ENCODE results near the gene GPC5.
"Not testable (repeated sequence)": the region's sequence is repeated elsewhere in the genome, so short reads cannot be mapped to it uniquely, and the experiment has no call there.

Gene GPC5

GRCh38 chr13:92512852-92513251 lies 1114.4 kb downstream of the GPC5 start:
- Histone ChIP-seq H3K9ac (ENCODE audit: insufficient read length, low read depth) (no peak overlapping the region), H3K4me1 (ENCODE audit: insufficient read depth, insufficient read length) (no peaks in the 10 kb centered on the region), H3K36me3 (ENCODE audit: insufficient read depth, insufficient read length, low read length) (no peaks in the 10 kb centered on the region), H3K27me3 (ENCODE audit: insufficient read depth, insufficient read length) (no peaks in the 10 kb centered on the region), H3K9me3 (ENCODE audit: insufficient read depth, low read length) (no peaks in the 10 kb centered on the region), H3K4me3 (ENCODE audit: insufficient read length, low read depth) (no peak overlapping the region)
- DNase-seq (ENCODE audit: low read depth, low spot score): no peak
- TF ChIP-seq ZNF274 (IDR thresholded peaks at IDR 0.05; ENCODE audit: low read depth, low read length): no peak
- no peak for TF ChIP-seq SUZ12 (IDR thresholded peaks at IDR 0.05; ENCODE audit: extremely low read depth, insufficient read depth, insufficient read length)
- no peak for TF ChIP-seq YY1 (IDR thresholded peaks at IDR 0.05; ENCODE audit: insufficient read depth, insufficient read length)

DNA sequence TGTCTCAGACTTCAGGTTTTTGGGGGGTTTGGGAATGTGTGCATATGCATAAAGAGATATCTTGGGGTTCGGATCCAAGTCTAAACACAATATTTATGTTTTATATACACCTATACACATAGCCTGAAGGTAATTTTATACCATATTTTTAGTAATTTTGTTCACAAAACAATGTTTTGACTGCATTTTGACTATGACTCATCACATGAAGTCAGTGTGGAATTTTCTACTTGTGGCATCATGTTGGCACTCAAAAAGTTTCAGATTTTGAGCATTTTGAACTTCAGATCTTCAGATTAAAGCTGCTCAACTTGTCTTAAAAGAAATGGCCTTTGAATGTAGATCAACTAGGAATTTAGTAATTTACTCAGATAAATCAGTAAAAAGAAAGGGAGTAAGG lies 1115.3 kb downstream of the GPC5 start:
- Histone ChIP-seq H3K4me1 (ENCODE audit: insufficient read depth, insufficient read length) (no peaks in the 10 kb centered on the region), H3K4me3 (ENCODE audit: insufficient read length, low read depth) (no peak overlapping the region), H3K9me3 (ENCODE audit: insufficient read depth, low read length) (no peaks in the 10 kb centered on the region), H3K9ac (ENCODE audit: insufficient read length, low read depth) (no peak overlapping the region), H3K36me3 (ENCODE audit: insufficient read depth, insufficient read length, low read length) (no peaks in the 10 kb centered on the region), H3K27me3 (ENCODE audit: insufficient read depth, insufficient read length) (no peaks in the 10 kb centered on the region)
- TF ChIP-seq SUZ12 (IDR thresholded peaks at IDR 0.05; ENCODE audit: extremely low read depth, insufficient read depth, insufficient read length) (no peak), ZNF274 (IDR thresholded peaks at IDR 0.05; ENCODE audit: low read depth, low read length) (no peak), YY1 (IDR thresholded peaks at IDR 0.05; ENCODE audit: insufficient read depth, insufficient read length) (no peak)
- no peak for DNase-seq (ENCODE audit: low read depth, low spot score)

GRCh38 chr13:92514420-92515125 lies 1116.2 kb downstream of the GPC5 start:
- H3K4me3 ChIP-seq (ENCODE audit: insufficient read length, low read depth): no peak overlapping the region
- H3K9me3 ChIP-seq (ENCODE audit: insufficient read depth, low read length): no peaks in the 10 kb centered on the region
- H3K36me3 ChIP-seq (ENCODE audit: insufficient read depth, insufficient read length, low read length): no peaks in the 10 kb centered on the region
- no peaks in the 10 kb centered on the region for H3K27me3 ChIP-seq (ENCODE audit: insufficient read depth, insufficient read length)
- TF ChIP-seq SUZ12 (IDR thresholded peaks at IDR 0.05; ENCODE audit: extremely low read depth, insufficient read depth, insufficient read length) (no peak), YY1 (IDR thresholded peaks at IDR 0.05; ENCODE audit: insufficient read depth, insufficient read length) (no peak), ZNF274 (IDR thresholded peaks at IDR 0.05; ENCODE audit: low read depth, low read length) (no peak)
- H3K4me1 ChIP-seq (ENCODE audit: insufficient read depth, insufficient read length): no peaks in the 10 kb centered on the region
- no peak overlapping the region for H3K9ac ChIP-seq (ENCODE audit: insufficient read length, low read depth)
- DNase-seq (ENCODE audit: low read depth, low spot score): no peak

DNA sequence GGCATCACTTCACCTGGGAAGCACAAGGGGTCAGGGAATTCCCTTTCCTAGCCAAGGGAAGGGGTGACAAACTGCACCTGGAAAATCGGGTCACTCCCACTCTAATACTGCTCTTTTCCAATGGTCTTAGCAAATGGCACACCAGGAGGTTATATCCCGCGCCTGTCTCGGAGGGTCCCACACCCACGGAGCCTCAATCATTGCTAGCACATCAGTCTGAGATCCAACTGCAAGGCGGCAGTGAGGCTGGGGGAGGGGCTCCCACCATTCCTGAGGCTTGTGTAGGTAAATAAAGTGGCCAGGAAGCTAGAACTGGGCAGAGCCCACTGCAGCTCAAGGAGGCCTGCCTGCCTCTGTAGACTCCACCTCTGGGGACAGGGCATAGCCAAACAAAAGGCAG lies 1118.5 kb downstream of the GPC5 start:
- not testable (repeated sequence) for H3K4me3 ChIP-seq (ENCODE audit: insufficient read length, low read depth); DNase-seq (ENCODE audit: low read depth, low spot score)

GRCh38 chr13:92518622-92519021 lies 1120.2 kb downstream of the GPC5 start:
- H3K36me3 ChIP-seq (ENCODE audit: insufficient read depth, insufficient read length, low read length); DNase-seq (ENCODE audit: low read depth, low spot score); H3K27me3 ChIP-seq (ENCODE audit: insufficient read depth, insufficient read length); H3K4me1 ChIP-seq (ENCODE audit: insufficient read depth, insufficient read length); H3K9ac ChIP-seq (ENCODE audit: insufficient read length, low read depth); H3K9me3 ChIP-seq (ENCODE audit: insufficient read depth, low read length); H3K4me3 ChIP-seq (ENCODE audit: insufficient read length, low read depth): not testable (repeated sequence)

More for the DNA sequence above, 1118.5 kb downstream of the GPC5 start:
- not testable (repeated sequence) for H3K27me3 ChIP-seq (ENCODE audit: insufficient read depth, insufficient read length); H3K4me1 ChIP-seq (ENCODE audit: insufficient read depth, insufficient read length); H3K9ac ChIP-seq (ENCODE audit: insufficient read length, low read depth); H3K9me3 ChIP-seq (ENCODE audit: insufficient read depth, low read length); H3K36me3 ChIP-seq (ENCODE audit: insufficient read depth, insufficient read length, low read length)

DNA sequence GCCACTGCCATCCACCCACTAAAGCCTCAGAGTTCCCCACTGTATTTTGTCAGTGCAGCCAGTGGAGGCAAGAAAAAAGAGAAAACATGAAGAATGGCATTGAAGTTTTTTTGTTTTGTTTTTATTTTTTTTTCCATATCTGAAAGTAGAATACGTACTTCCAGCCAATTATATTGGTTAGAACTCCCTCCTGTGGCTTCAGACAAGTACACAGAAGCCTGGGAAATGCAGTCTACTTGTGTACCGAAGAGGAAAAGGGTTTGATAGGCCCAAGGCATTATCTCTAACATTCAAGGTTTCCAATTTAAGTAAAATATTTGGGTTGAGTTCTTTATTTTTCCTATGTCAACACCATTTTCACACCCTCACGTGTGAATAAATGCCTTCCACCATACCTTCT lies 1131.9 kb downstream of the GPC5 start:
- Histone ChIP-seq H3K9ac (ENCODE audit: insufficient read length, low read depth) (no peak overlapping the region), H3K9me3 (ENCODE audit: insufficient read depth, low read length) (no peaks in the 10 kb centered on the region), H3K27me3 (ENCODE audit: insufficient read depth, insufficient read length) (no peaks in the 10 kb centered on the region), H3K4me3 (ENCODE audit: insufficient read length, low read depth) (no peak overlapping the region), H3K36me3 (ENCODE audit: insufficient read depth, insufficient read length, low read length) (no peaks in the 10 kb centered on the region), H3K4me1 (ENCODE audit: insufficient read depth, insufficient read length) (no peaks in the 10 kb centered on the region)
- TF ChIP-seq SUZ12 (IDR thresholded peaks at IDR 0.05; ENCODE audit: extremely low read depth, insufficient read depth, insufficient read length) (no peak), YY1 (IDR thresholded peaks at IDR 0.05; ENCODE audit: insufficient read depth, insufficient read length) (no peak), ZNF274 (IDR thresholded peaks at IDR 0.05; ENCODE audit: low read depth, low read length) (no peak)
- DNase-seq (ENCODE audit: low read depth, low spot score): no peak

DNA sequence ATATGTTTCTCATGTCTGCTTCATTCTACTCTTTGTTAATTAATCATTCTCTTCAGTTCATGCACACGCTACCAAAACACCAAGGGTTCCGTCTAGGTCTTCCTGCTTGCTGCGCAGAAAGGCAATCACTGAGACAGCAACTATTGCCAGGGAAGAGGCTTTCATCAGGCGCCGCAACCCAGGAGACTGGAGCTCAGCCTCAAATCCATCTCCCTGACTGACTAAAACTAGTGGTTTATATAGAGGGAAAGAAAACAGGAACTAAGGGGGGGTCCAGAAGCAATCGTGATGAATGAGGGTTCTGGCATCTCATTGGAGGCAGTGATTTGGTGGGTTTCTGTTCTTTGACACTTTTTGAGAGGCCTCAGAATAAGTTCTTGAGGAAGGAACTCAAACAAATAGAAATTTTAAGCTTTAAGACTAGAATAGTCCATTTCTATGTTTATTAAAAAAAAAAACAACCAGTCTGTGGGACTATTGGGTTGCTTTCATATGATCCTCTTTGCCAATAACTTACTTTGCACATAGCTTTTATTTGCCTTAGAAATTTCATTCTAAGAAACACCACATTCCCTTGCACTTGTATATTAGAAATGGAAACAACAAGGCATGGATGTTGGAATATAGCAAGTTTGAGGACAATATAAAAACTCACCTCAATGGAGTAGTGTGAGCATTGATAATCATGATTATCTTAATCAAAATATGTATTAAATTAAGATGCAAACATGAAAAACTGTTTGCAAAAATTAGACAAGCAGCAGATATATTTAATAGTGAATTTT lies 1137.0 kb downstream of the GPC5 start:
- TF ChIP-seq YY1 (IDR thresholded peaks at IDR 0.05; ENCODE audit: insufficient read depth, insufficient read length) (no peak), ZNF274 (IDR thresholded peaks at IDR 0.05; ENCODE audit: low read depth, low read length) (no peak)
- no peak for DNase-seq (ENCODE audit: low read depth, low spot score)
- no peak overlapping the region for H3K9ac ChIP-seq (ENCODE audit: insufficient read length, low read depth)

More for the DNA sequence above, 1137.0 kb downstream of the GPC5 start:
- Histone ChIP-seq H3K4me1 (ENCODE audit: insufficient read depth, insufficient read length) (no peaks in the 10 kb centered on the region), H3K36me3 (ENCODE audit: insufficient read depth, insufficient read length, low read length) (no peaks in the 10 kb centered on the region), H3K27me3 (ENCODE audit: insufficient read depth, insufficient read length) (no peaks in the 10 kb centered on the region), H3K4me3 (ENCODE audit: insufficient read length, low read depth) (no peak overlapping the region), H3K9me3 (ENCODE audit: insufficient read depth, low read length) (no peaks in the 10 kb centered on the region)
